Osteocyte (in vitro differentiated cells): ENCODE data around the gene UGT1A1. TPM values are rescaled to one million over a fixed set of nuclear protein-coding genes. Genes with fewer than 3 reads are reported as not detected.
"Not testable (repeated sequence)": the region's sequence is repeated elsewhere in the genome, so short reads cannot be mapped to it uniquely, and the experiment has no call there.

ENCODE experiments used
- DNase-seq: peaks from one replicate; pipeline ENCODE4 v3.0.0; 2021; ENCODE audit warnings: mixed read lengths; ENCODE audit not compliant: unreplicated experiment; ENCODE audit errors: extremely low spot score
- H3K27ac Mint-ChIP-seq: one replicate; pipeline ENCODE4 v1.8.0; 2021; ENCODE audit warnings: mild to moderate bottlenecking, mixed read lengths; ENCODE audit not compliant: unreplicated experiment
- H3K27me3 Mint-ChIP-seq: one replicate; pipeline ENCODE4 v1.8.0; 2021; ENCODE audit warnings: mixed read lengths; ENCODE audit not compliant: unreplicated experiment
- H3K36me3 Mint-ChIP-seq: one replicate; pipeline ENCODE4 v1.8.0; 2021; ENCODE audit warnings: mixed read lengths; ENCODE audit not compliant: unreplicated experiment
- H3K4me1 Mint-ChIP-seq: one replicate; pipeline ENCODE4 v1.8.0; 2021; ENCODE audit warnings: mixed read lengths; ENCODE audit not compliant: unreplicated experiment
- H3K4me3 Mint-ChIP-seq: one replicate; pipeline ENCODE4 v1.8.0; 2021; ENCODE audit warnings: mild to moderate bottlenecking, moderate library complexity, mixed read lengths; ENCODE audit not compliant: unreplicated experiment
- H3K9me3 Mint-ChIP-seq: one replicate; pipeline ENCODE4 v1.8.0; 2021; ENCODE audit warnings: mixed read lengths; ENCODE audit not compliant: unreplicated experiment
- CTCF ChIP-seq: fragments of 200-600 bp; sonication (generic); IDR thresholded peaks from 2 replicates; pipeline ENCODE4 v1.5.0; 2021; ENCODE audit warnings: antibody characterized with exemption, mild to moderate bottlenecking, moderate library complexity
- total RNA-seq: library from RNA; stranded (reverse); gene quantifications from 2 replicates; pipeline ENCODE4 v1.2.1, GENCODE V29; 2021

UGT1A1 gene
- total RNA-seq, 1 donor from 2014 or later, result not detected

GRCh38 chr2:233718552-233718951 lies 41.5 kb upstream of the UGT1A1 start, which contains the start of gene UGT1A4:
Gene UGT1A4, plus strand, starts transcription at chr2:233718736. Its CDS starts 85 bp downstream, at chr2:233718821.
- H3K36me3 Mint-ChIP-seq, result no peaks in the 10 kb centered on the region
- H3K4me3 Mint-ChIP-seq, result no peak within 1 kb of the TSS
- peaks cover 33% of the 10 kb centered on the region for H3K27me3 Mint-ChIP-seq
- no peak within 1 kb of the TSS for H3K27ac Mint-ChIP-seq
- H3K4me1 Mint-ChIP-seq, result no peaks in the 10 kb centered on the region
- TF ChIP-seq CTCF, result no peak
- DNase-seq, result no peak
- peaks cover 5% of the 10 kb centered on the region for H3K9me3 Mint-ChIP-seq

DNA sequence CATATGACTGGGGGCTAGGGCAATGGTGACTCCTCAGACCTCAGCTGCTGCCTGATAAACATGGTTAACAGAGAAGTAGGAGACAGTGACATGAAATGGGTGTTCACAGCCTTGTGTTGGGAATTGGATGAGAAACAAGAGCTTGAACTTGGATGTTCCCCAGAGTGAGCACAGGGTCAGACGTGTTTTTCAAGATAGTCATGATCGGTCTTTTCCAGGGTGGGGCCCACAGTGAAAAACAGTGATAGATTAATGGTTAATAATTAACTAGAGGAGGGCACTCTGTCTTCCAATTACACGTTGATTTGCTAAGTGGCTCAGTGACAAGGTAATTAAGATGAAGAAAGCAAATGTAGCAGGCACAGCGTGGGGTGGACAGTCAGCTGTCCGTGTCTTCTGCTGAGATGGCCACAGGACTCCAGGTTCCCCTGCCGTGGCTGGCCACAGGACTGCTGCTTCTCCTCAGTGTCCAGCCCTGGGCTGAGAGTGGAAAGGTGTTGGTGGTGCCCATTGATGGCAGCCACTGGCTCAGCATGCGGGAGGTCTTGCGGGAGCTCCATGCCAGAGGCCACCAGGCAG lies 31.3 kb upstream of the UGT1A1 start, which contains the start of gene UGT1A3:
TSS of gene UGT1A3 (plus strand) at position 320 of the 579 bp plus-strand sequence. CDS start at position 405, 85 bp downstream.
- Mint-ChIP-seq H3K4me1 (no peaks in the 10 kb centered on the region), H3K4me3 (no peak within 1 kb of the TSS), H3K27ac (no peak within 1 kb of the TSS), H3K36me3 (no peaks in the 10 kb centered on the region), H3K9me3 (peaks cover 5% of the 10 kb centered on the region), H3K27me3 (peaks cover 43% of the 10 kb centered on the region)
- DNase-seq, result no peak
- no peak for TF ChIP-seq CTCF

- DNase-seq, H3K27ac Mint-ChIP-seq, H3K4me3 Mint-ChIP-seq, H3K36me3 Mint-ChIP-seq, H3K4me1 Mint-ChIP-seq, H3K9me3 Mint-ChIP-seq: not testable (repeated sequence)
- H3K27me3 Mint-ChIP-seq, result peaks cover 73% of the 10 kb centered on the region
Measured at GRCh38 chr2:233736868-233737653, 23.0 kb upstream of the UGT1A1 start.

GRCh38 chr2:233740870-233741269 lies 19.2 kb upstream of the UGT1A1 start:
- Mint-ChIP-seq H3K27me3 (peaks cover 58% of the 10 kb centered on the region), H3K36me3 (no peaks in the 10 kb centered on the region), H3K4me3 (no peak overlapping the region), H3K27ac (no peak overlapping the region), H3K9me3 (no peaks in the 10 kb centered on the region), H3K4me1 (no peaks in the 10 kb centered on the region)
- no peak for TF ChIP-seq CTCF
- no peak for DNase-seq

DNA sequence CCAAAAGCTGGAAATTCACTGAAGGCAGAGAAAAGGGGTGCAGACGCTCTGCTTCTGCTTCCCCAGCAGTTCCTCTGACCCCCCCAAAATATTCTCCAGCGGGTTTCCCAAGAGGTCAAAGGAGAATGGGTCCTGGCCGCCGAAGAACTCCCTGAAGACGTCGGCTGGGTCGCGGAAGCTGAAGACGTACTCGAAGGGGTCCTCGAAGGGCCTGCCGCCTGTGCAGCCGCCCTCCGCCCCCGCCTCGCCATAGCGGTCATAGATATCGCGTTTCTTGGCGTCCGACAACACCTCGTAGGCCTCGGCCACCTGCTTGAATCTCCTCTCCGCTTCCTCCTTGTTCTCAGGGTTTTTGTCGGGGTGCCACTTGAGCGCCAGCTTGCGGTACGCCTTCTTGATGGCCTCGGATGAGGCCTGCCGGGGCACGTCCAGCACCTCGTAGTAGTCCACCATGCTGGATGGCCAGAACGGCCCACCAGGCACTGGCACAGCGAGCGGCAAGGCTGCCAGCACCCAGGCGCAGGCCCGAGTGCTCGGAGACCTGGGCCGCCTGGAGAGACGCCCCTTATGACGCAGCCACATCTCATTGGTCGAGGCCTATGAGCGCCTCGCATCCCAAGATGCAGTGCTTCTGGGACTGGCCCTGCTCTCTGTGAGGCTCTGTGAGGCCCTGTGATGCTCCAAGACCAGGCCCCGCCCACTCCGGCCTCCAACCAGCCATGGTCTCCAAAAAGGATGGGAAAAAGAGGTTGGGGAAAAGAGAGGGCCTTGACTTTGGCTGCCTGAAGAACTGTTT lies 16.4 kb upstream of the UGT1A1 start:
- peaks cover 56% of the 10 kb centered on the region for H3K27me3 Mint-ChIP-seq

More for the DNA sequence above, 16.4 kb upstream of the UGT1A1 start:
- Mint-ChIP-seq H3K27ac (no peak overlapping the region), H3K4me1 (no peaks in the 10 kb centered on the region), H3K36me3 (no peaks in the 10 kb centered on the region), H3K9me3 (no peaks in the 10 kb centered on the region), H3K4me3 (no peak overlapping the region)
- no peak for TF ChIP-seq CTCF
- DNase-seq, result no peak
